Retina (tissue), 1 donor: ENCODE measurements around the gene RPL9.
"Not testable (repeated sequence)": the region's sequence is repeated elsewhere in the genome, so short reads cannot be mapped to it uniquely, and the experiment has no call there.

ENCODE experiments used
- DNase-seq: peaks from one replicate; pipeline ENCODE4 v3.0.0-alpha.2; 2016

RPL9 gene

GRCh38 chr4:39422247-39422646 lies 36.5 kb downstream of the RPL9 start:
- no peak for DNase-seq

GRCh38 chr4:39415678-39416283 lies 42.9 kb downstream of the RPL9 start:
- no peak for DNase-seq

DNA sequence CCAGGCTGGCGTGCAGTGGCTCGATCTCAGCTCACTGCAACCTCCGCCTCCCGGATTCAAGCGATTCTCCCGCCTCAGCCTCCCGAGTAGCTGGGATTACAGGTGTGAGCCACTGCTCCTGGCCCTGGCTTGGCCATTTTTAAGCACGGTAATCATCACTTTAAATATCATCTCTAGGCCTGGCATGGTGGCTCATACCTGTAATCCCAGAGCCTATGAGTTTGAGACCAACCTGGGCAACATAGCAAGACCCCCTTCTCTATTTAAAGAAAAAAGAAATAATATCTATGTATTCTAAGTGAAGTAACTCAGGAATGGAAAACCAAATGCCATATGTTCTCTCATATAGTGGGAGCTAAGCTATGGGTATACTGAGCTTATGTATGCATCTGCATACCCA lies 47.2 kb downstream of the RPL9 start:
- DNase-seq = not testable (repeated sequence)

DNA sequence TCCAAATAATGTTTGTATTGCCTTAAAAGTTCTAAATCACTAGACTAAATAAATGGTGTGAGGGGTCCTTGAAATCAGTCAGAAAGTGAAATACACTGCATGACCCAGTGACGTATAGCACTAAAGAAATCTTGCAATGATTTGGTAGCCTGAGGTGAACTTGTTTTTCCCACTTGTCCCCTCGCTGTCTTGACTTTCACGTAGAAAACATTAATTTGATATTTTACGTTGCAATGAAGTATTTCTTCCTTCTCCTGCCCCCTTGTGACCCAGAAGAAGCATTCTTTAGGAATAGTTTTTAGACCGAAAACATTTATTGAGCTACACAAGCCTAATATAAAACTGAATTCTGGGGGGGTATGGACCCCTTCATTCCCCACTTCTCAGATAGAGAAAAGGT lies 48.3 kb downstream of the RPL9 start:
- DNase-seq = no peak

DNA sequence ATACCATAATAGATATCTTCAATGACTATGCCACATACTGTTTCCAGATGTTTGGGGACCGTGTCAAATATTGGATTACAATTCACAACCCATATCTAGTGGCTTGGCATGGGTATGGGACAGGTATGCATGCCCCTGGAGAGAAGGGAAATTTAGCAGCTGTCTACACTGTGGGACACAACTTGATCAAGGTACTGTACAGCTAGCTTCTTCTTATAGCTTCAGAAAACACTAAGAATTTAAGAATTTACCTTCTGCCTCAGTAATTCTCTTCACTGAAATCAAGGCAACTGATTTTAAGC lies 51.2 kb downstream of the RPL9 start:
- no peak for DNase-seq

DNA sequence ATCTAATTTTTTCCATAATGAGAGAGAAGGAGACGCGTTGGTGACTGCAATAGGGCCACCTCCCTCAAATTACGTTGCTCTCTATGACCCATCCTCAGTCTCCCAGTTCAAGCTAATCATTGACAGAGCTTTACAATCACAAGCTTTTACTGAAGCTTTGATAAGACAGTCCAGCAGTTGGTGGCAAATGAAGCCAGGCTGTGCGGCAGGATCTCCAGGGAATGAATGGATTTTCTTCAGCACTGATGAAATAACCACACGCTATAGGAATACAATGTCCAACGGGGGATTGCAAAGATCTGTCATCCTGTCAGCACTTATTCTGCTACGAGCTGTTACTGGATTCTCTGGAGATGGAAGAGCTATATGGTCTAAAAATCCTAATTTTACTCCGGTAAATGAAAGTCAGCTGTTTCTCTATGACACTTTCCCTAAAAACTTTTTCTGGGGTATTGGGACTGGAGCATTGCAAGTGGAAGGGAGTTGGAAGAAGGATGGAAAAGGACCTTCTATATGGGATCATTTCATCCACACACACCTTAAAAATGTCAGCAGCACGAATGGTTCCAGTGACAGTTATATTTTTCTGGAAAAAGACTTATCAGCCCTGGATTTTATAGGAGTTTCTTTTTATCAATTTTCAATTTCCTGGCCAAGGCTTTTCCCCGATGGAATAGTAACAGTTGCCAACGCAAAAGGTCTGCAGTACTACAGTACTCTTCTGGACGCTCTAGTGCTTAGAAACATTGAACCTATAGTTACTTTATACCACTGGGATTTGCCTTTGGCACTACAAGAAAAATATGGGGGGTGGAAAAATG lies 51.7 kb downstream of the RPL9 start, which contains the start of gene KLB:
Gene KLB, plus strand, starts transcription at position 168 of the 821 bp plus-strand sequence. Its CDS starts 20 bp downstream, at position 188.
- peak; percentile 3 for DNase-seq
